Measurements from ENCODE around the gene DPYSL3.

DNA sequence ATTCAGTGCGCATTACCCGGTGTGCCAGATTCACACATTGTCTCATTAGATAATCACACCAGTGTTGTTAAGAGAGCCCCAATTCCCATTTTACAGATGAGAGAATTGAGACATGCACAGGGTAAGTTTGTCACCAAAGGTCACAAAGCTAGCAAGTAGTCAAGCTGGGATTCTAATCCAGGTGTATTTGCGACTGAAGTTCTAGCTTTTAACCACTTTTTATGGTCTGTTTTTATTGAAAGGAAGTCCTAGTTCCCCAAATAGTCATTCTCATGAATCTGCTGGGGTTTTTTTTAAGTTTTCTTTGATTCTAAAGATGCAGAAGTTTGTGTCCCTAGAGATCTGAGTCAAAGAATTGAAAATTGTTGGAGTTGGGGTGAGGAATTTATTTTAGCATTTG lies 136.5 kb downstream of the DPYSL3 start:
- TF ChIP-seq, protein P1, sequence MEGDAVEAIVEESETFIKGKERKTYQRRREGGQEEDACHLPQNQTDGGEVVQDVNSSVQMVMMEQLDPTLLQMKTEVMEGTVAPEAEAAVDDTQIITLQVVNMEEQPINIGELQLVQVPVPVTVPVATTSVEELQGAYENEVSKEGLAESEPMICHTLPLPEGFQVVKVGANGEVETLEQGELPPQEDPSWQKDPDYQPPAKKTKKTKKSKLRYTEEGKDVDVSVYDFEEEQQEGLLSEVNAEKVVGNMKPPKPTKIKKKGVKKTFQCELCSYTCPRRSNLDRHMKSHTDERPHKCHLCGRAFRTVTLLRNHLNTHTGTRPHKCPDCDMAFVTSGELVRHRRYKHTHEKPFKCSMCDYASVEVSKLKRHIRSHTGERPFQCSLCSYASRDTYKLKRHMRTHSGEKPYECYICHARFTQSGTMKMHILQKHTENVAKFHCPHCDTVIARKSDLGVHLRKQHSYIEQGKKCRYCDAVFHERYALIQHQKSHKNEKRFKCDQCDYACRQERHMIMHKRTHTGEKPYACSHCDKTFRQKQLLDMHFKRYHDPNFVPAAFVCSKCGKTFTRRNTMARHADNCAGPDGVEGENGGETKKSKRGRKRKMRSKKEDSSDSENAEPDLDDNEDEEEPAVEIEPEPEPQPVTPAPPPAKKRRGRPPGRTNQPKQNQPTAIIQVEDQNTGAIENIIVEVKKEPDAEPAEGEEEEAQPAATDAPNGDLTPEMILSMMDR (optimal IDR thresholded peaks at IDR 0.05 in 1 of 3, IDR thresholded peaks at IDR 0.05 in 1 of 3, conservative IDR thresholded peaks at IDR 0.05 in 1 of 3; ENCODE audit: extremely low read depth in 1 of 3, insufficient read depth in 2 of 3, low read length in 3 of 3) = no peak
- TF ChIP-seq EZH2 (IDR thresholded peaks at IDR 0.05; ENCODE audit: low read length) = no peak
